Uterus (tissue), 4 donors: ENCODE data around the gene PSME3. TPM values are rescaled to one million over a fixed set of nuclear protein-coding genes. Genes with fewer than 3 reads are reported as not detected.
"Not testable (repeated sequence)": the region's sequence is repeated elsewhere in the genome, so short reads cannot be mapped to it uniquely, and the experiment has no call there.

Experiments
- DNase-seq, 2 donors: peaks; one replicate each; pipeline ENCODE4 v3.0.0-alpha.2; 2019 to 2020
- H3K27ac ChIP-seq, 2 donors: fragments of 200-600 bp; sonication (generic); 1 replicate in 1 of 2; 2 replicates in 1 of 2; pipeline ENCODE4 v1.5.1; 2016 to 2018
- H3K27me3 ChIP-seq, 2 donors: fragments of 200-600 bp; sonication (generic); one replicate each; pipeline ENCODE4 v1.5.1; 2018 to 2019; ENCODE audit warnings: control low read depth in 1 of 2
- H3K36me3 ChIP-seq, 2 donors: fragments of 200-600 bp; sonication (generic); one replicate each; pipeline ENCODE4 v1.5.1; 2019; ENCODE audit warnings: control low read depth in 1 of 2
- H3K4me1 ChIP-seq, 2 donors: fragments of 200-600 bp; sonication (generic); one replicate each; pipeline ENCODE4 v1.5.1; 2018 to 2019; ENCODE audit warnings: control low read depth in 1 of 2
- H3K4me3 ChIP-seq, 2 donors: fragments of 200-600 bp; sonication (generic); 1 replicate in 1 of 2; 2 replicates in 1 of 2; pipeline ENCODE4 v1.5.1; 2018 to 2019; ENCODE audit warnings: mild to moderate bottlenecking in 1 of 2
- H3K9me3 ChIP-seq, 2 donors: fragments of 200-600 bp; sonication (generic); one replicate each; pipeline ENCODE4 v1.5.1; 2019; ENCODE audit warnings: control low read depth in 1 of 2
- POLR2A ChIP-seq, 2 donors: fragments of 450-650 bp; IDR thresholded peaks; one replicate each; pipeline ENCODE4 v1.6.1; 2016; ENCODE audit warnings: antibody characterized with exemption in 2 of 2, mild to moderate bottlenecking in 1 of 2, moderate library complexity in 1 of 2
- intact Hi-C: fragments of 100-400 bp; cut with DNase I; formaldehyde crosslinking; loops from one replicate; pipeline ENCODE4 v1.15.1; 2023; ENCODE audit warnings: low total_unique reads
- total RNA-seq, 4 donors: library from RNA; depleted of rRNA in 3 of 4; stranded (reverse); fragments of >200 nt in 3 of 4; gene quantifications; one replicate each; pipeline versions ENCODE4 v1.1.0 to v1.2.4, GENCODE V29; 2014 to 2023
- TF ChIP-seq, protein P1 (sequence below), 4 experiments: fragments of 200-600 bp in 2 of 4; fragments of 450-650 bp in 2 of 4; sonication (generic) in 2 of 4; IDR thresholded peaks; one replicate each; pipeline ENCODE4 v1.5.1; 2016 to 2019; ENCODE audit warnings: antibody characterized with exemption in 4 of 4, mild to moderate bottlenecking in 2 of 4, moderate library complexity in 1 of 4
- donor health status: DM: yes; HTN: yes; CAD: no.

Gene PSME3
- total RNA-seq, 4 donors from 2014 or later, result 9.7 to 74.3 (median 46.0) TPM

DNA sequence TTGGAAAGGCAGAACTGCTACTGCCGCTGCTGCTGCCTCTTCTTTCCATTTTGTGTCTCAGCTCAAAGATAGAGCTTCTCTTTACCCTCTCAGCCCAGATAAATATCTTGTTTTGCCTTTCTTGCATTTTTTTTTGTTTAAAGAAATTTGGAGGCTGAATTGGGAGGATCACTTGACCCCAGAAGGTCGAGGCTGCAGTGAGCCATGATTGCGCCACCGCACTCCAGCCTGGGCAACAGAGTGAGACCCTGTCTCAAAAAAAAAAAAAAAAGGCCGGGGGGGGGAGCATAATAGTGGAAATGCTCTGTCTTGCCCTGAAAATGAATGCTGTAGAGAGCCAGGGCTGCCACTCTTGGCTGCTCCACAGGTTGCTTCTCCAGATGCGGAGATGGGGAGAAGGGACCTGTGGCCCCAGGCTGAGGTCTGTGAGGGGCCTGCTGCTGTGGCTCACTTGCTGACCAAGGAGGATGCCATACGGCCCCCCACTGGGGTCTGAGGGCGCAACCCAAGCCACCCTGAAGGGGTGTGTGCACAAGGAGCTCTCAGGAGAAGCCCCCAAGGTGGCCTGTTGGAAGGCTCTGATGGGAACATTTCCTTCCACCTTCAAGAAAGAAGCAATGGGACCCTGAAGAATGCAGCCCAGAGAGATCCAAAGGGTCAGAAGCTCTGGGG is 45.9 kb downstream of the PSME3 start:
- no peak overlapping the region for H3K27ac ChIP-seq
- H3K27me3 ChIP-seq, result no peaks in the 10 kb centered on the region
- no peaks in the 10 kb centered on the region for H3K4me1 ChIP-seq

DNA sequence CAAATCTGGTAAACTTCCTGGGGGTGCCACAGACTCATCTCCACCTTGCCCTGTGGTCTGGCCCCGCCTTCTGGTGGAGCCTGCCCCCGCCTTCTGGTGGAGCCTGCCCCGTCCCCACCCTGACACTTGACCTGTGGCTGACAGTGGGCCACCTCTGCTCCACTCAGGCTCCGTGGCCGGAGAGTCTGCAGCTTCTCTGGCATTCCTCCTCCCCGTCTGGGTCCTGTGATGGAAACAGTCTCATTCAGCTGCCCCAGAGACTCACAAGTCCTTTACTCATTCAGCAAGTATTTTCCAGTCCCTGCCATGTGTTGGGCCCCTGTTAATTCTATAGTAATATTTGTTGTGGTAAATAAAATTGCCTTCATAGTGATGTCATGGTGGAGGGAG is 46.4 kb downstream of the PSME3 start:
- intact Hi-C loops, result no loop called here
- no peak for TF ChIP-seq POLR2A (IDR thresholded peaks at IDR 0.05)
- TF ChIP-seq, protein P1, sequence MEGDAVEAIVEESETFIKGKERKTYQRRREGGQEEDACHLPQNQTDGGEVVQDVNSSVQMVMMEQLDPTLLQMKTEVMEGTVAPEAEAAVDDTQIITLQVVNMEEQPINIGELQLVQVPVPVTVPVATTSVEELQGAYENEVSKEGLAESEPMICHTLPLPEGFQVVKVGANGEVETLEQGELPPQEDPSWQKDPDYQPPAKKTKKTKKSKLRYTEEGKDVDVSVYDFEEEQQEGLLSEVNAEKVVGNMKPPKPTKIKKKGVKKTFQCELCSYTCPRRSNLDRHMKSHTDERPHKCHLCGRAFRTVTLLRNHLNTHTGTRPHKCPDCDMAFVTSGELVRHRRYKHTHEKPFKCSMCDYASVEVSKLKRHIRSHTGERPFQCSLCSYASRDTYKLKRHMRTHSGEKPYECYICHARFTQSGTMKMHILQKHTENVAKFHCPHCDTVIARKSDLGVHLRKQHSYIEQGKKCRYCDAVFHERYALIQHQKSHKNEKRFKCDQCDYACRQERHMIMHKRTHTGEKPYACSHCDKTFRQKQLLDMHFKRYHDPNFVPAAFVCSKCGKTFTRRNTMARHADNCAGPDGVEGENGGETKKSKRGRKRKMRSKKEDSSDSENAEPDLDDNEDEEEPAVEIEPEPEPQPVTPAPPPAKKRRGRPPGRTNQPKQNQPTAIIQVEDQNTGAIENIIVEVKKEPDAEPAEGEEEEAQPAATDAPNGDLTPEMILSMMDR (IDR thresholded peaks at IDR 0.05), result no peak

More for the DNA sequence above, 45.9 kb downstream of the PSME3 start:
- TF ChIP-seq POLR2A (IDR thresholded peaks at IDR 0.05), result no peak
- TF ChIP-seq, protein P1 (IDR thresholded peaks at IDR 0.05), result no peak
- Histone ChIP-seq H3K4me3 (no peak overlapping the region), H3K36me3 (no peaks in the 10 kb centered on the region), H3K9me3 (no peaks in the 10 kb centered on the region)
- no peak for DNase-seq
- intact Hi-C loops, result no loop called here

DNA sequence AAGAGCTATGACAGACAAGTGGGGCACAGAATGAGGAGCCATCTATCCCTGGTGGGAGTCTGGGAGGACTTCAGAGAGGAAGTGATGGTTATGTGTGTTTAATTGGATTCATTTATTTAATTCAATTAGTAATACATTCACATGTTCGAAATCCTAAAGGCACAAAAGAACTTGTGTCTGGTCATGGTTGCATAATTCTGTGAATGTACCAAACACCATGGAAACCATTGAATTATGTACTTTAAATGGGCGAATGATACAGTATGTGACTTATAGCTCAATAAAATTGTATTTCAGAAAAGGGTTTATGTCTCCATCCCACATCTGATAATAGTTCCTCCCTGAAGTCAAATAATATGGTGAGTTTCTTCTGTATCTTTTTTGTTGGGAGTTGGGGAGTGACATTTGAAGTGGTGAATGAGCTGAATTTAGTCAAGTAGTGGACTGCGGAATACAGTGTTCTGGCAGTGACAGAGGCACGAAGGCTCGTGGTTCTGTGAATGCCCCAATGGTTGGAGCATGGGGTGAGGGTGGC is 47.6 kb downstream of the PSME3 start:
- no peak overlapping the region for H3K27ac ChIP-seq
- H3K36me3 ChIP-seq, result no peaks in the 10 kb centered on the region
- H3K4me1 ChIP-seq, result no peaks in the 10 kb centered on the region
- DNase-seq, result no peak
- no peaks in the 10 kb centered on the region for H3K27me3 ChIP-seq
- TF ChIP-seq, protein P1 (IDR thresholded peaks at IDR 0.05), result no peak
- no peak for TF ChIP-seq POLR2A (IDR thresholded peaks at IDR 0.05)
- H3K9me3 ChIP-seq, result no peaks in the 10 kb centered on the region
- intact Hi-C loops, result no loop called here
- H3K4me3 ChIP-seq, result no peak overlapping the region

More for the DNA sequence above, 46.4 kb downstream of the PSME3 start:
- DNase-seq, result no peak
- H3K27me3 ChIP-seq, result no peaks in the 10 kb centered on the region
- H3K4me3 ChIP-seq, result no peak overlapping the region
- H3K36me3 ChIP-seq, result no peaks in the 10 kb centered on the region
- H3K9me3 ChIP-seq, result no peaks in the 10 kb centered on the region
- no peaks in the 10 kb centered on the region for H3K4me1 ChIP-seq
- no peak overlapping the region for H3K27ac ChIP-seq

DNA sequence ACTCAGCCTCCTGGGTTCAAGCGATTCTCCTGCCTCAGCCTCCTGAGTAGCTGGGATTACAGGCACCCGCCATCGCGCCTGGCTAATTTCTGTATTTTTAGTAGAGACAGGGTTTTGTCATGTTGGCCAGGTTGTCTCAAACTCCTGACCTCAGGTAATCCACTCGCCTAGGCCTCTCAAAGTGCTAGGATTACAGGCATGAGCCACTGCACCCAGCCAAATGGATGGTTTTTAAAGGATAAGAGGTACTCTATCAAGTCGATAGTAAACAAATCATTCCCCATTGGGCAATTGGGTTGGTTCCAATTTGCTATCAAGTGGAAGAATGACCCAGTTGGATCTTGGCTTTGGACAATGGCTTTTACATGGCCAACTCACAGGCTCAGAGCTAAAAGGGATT is 48.5 kb downstream of the PSME3 start:
- H3K9me3 ChIP-seq, H3K27me3 ChIP-seq, H3K4me1 ChIP-seq, DNase-seq, H3K4me3 ChIP-seq, H3K27ac ChIP-seq, intact Hi-C loops, H3K36me3 ChIP-seq: not testable (repeated sequence)

DNA sequence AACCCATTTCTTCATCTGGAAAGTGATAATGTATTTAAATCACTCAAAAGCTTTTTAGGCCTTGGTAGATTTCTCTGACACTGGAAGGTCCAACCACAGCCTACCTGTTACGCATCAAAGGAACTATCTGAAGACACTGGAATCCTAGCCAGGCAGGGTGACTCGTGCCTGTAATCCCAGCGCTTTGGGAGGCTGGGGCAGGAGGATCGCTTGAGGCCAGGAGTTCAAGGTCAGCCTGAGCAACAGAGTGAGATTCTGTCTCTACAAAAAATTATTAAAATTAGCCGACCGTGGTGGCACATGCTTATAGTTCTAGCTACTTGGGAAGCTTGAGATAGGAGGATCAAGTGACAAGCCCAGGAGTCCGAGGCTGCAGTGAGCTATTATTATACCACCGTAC is 49.0 kb downstream of the PSME3 start:
- no peak for TF ChIP-seq POLR2A (IDR thresholded peaks at IDR 0.05)
- TF ChIP-seq, protein P1 (IDR thresholded peaks at IDR 0.05), result no peak
- Histone ChIP-seq H3K27ac (no peak overlapping the region), H3K4me3 (no peak overlapping the region), H3K27me3 (no peaks in the 10 kb centered on the region), H3K36me3 (no peaks in the 10 kb centered on the region), H3K4me1 (no peaks in the 10 kb centered on the region), H3K9me3 (no peaks in the 10 kb centered on the region)
- no peak for DNase-seq
- intact Hi-C loops, result no loop called here
